NCI-H146 treated with DMSO at 0.1 percent for 48 hours (cell line): ENCODE data around the gene TRAPPC6A.
A peak's percentile ranks its signal among the peaks of the same experiment; 100 is the strongest.

Experiments used
- DNase-seq: peaks from one replicate; lab custom pipeline; 2025; ENCODE audit not compliant: unreplicated experiment; lab: John Stamatoyannopoulos, UW

The TRAPPC6A gene

GRCh38 chr19:45150180-45150579 lies 27.9 kb downstream of the TRAPPC6A start:
- no peak for DNase-seq

- no peak for DNase-seq
Observed at GRCh38 chr19:45149129-45149528, 28.9 kb downstream of the TRAPPC6A start.

- DNase-seq: no peak
Observed at GRCh38 chr19:45147835-45148676, 30.0 kb downstream of the TRAPPC6A start.

- no peak for DNase-seq
Observed at GRCh38 chr19:45146741-45147205, 31.3 kb downstream of the TRAPPC6A start.

- no peak for DNase-seq
Observed at GRCh38 chr19:45146251-45146650, 31.8 kb downstream of the TRAPPC6A start.

GRCh38 chr19:45145270-45146189 lies 32.5 kb downstream of the TRAPPC6A start:
- DNase-seq: no peak

- no peak for DNase-seq
Observed at GRCh38 chr19:45144431-45145269, 33.4 kb downstream of the TRAPPC6A start.

- no peak for DNase-seq
Observed at GRCh38 chr19:45142726-45143110, 35.3 kb downstream of the TRAPPC6A start.

GRCh38 chr19:45142016-45142725 lies 35.9 kb downstream of the TRAPPC6A start:
- no peak for DNase-seq

- no peak for DNase-seq
Observed at GRCh38 chr19:45141203-45141900, 36.7 kb downstream of the TRAPPC6A start.

- DNase-seq: no peak
Observed at GRCh38 chr19:45140533-45140932, 37.5 kb downstream of the TRAPPC6A start.

- no peak for DNase-seq
Observed at GRCh38 chr19:45140144-45140503, 37.9 kb downstream of the TRAPPC6A start.

- no peak for DNase-seq
Observed at GRCh38 chr19:45139286-45140143, 38.5 kb downstream of the TRAPPC6A start.

GRCh38 chr19:45138303-45138751 lies 39.7 kb downstream of the TRAPPC6A start:
- DNase-seq: no peak

- DNase-seq: peak; percentile 90
Observed at GRCh38 chr19:45137179-45137761, 40.8 kb downstream of the TRAPPC6A start.

- no peak for DNase-seq
Observed at GRCh38 chr19:45136507-45137178, 41.4 kb downstream of the TRAPPC6A start.

GRCh38 chr19:45135176-45135885 lies 42.7 kb downstream of the TRAPPC6A start:
- no peak for DNase-seq
